Activated T-helper 1 cell treated with anti-CD3 and anti-CD28 coated beads, Interleukin-12 subunit alpha, Interleukin-12 subunit beta, Interleukin-2, Interleukin-4 antibody, amounts not matched to agents 30 ng/mL and 10 ng/mL and 1 ng/mL, durations not matched to agents 14 hours and 24 hours and 36 hours (primary cell): ENCODE measurements around the gene SCN7A. TPM values are rescaled to one million over a fixed set of nuclear protein-coding genes. Genes with fewer than 3 reads are reported as not detected.
A peak's percentile ranks its signal among the peaks of the same experiment; 100 is the strongest.

ENCODE experiments used
- DNase-seq: peaks from one replicate; pipeline ENCODE4 v3.0.0; 2021; ENCODE audit warnings: low spot score
- H3K27ac Mint-ChIP-seq: one replicate; pipeline ENCODE4 v1.8.0; 2021; ENCODE audit warnings: mild to moderate bottlenecking, mixed read lengths
- H3K27me3 Mint-ChIP-seq: one replicate; pipeline ENCODE4 v1.8.0; 2022; ENCODE audit warnings: mild to moderate bottlenecking, moderate library complexity, mixed read lengths; ENCODE audit not compliant: insufficient read depth
- H3K36me3 Mint-ChIP-seq: one replicate; pipeline ENCODE4 v1.8.0; 2021; ENCODE audit warnings: low read depth, mixed read lengths
- H3K4me1 Mint-ChIP-seq: one replicate; pipeline ENCODE4 v1.8.0; 2021; ENCODE audit warnings: low read depth, mixed read lengths
- H3K4me3 Mint-ChIP-seq: one replicate; pipeline ENCODE4 v1.8.0; 2021; ENCODE audit warnings: mild to moderate bottlenecking, moderate library complexity, mixed read lengths
- H3K9me3 Mint-ChIP-seq: one replicate; pipeline ENCODE4 v1.8.0; 2021; ENCODE audit warnings: mixed read lengths
- intact Hi-C: fragments of 100-400 bp; cut with micrococcal nuclease; formaldehyde crosslinking; loops from one replicate; pipeline ENCODE4 v1.15.1; 2024
- total RNA-seq: library from RNA; stranded (reverse); gene quantifications from 2 replicates; pipeline ENCODE4 v1.2.3, GENCODE V29; 2022

The SCN7A gene
- not detected in 2 replicates for total RNA-seq

- Mint-ChIP-seq H3K27me3 (peaks cover 5% of the 10 kb centered on the region), H3K9me3 (no peaks in the 10 kb centered on the region), H3K27ac (no peak within 1 kb of the TSS), H3K36me3 (no peaks in the 10 kb centered on the region), H3K4me3 (no peak within 1 kb of the TSS), H3K4me1 (no peaks in the 10 kb centered on the region)
- intact Hi-C loops: no loop called here
- no peak for DNase-seq
Observed at GRCh38 chr2:166494140-166494624, at the start of gene SCN7A. SCN7A (minus strand) TSS chr2:166494249; CDS start chr2:166477696, 16,553 bp downstream.

- Mint-ChIP-seq H3K27ac (no peak overlapping the region), H3K4me3 (no peak overlapping the region), H3K36me3 (no peaks in the 10 kb centered on the region), H3K27me3 (no peaks in the 10 kb centered on the region), H3K9me3 (no peaks in the 10 kb centered on the region), H3K4me1 (peaks cover 5% of the 10 kb centered on the region)
- intact Hi-C loops: loop anchor here (1.0 kb wide), 1 partner anchor 673 kb away; no protein-coding TSS in a partner anchor
- peak; percentile 1 for DNase-seq
Observed at GRCh38 chr2:166539340-166540162, 45.5 kb upstream of the SCN7A start.

- intact Hi-C loops: no loop called here
- Mint-ChIP-seq H3K27me3 (peaks cover 3% of the 10 kb centered on the region), H3K27ac (no peak overlapping the region), H3K36me3 (no peaks in the 10 kb centered on the region), H3K9me3 (no peaks in the 10 kb centered on the region), H3K4me3 (no peak overlapping the region), H3K4me1 (peaks cover 5% of the 10 kb centered on the region)
- DNase-seq: no peak
Observed at GRCh38 chr2:166536111-166536510, 42.1 kb upstream of the SCN7A start.

GRCh38 chr2:166521155-166521554, 27.1 kb upstream of the SCN7A start:
- H3K27ac Mint-ChIP-seq: no peak overlapping the region
- H3K36me3 Mint-ChIP-seq: no peaks in the 10 kb centered on the region
- no peak overlapping the region for H3K4me3 Mint-ChIP-seq
- no peaks in the 10 kb centered on the region for H3K4me1 Mint-ChIP-seq
- DNase-seq: no peak
- intact Hi-C loops: no loop called here
- H3K27me3 Mint-ChIP-seq: peaks cover 2% of the 10 kb centered on the region
- no peaks in the 10 kb centered on the region for H3K9me3 Mint-ChIP-seq

- intact Hi-C loops: no loop called here
- H3K27ac Mint-ChIP-seq: no peak overlapping the region
Observed at GRCh38 chr2:166520604-166521003, 26.6 kb upstream of the SCN7A start.

GRCh38 chr2:166519391-166519962, 25.4 kb upstream of the SCN7A start:
- Mint-ChIP-seq H3K9me3 (no peaks in the 10 kb centered on the region), H3K4me1 (no peaks in the 10 kb centered on the region)
- intact Hi-C loops: no loop called here

More at GRCh38 chr2:166520604-166521003, 26.6 kb upstream of the SCN7A start:
- Mint-ChIP-seq H3K4me1 (no peaks in the 10 kb centered on the region), H3K4me3 (no peak overlapping the region), H3K27me3 (peaks cover 2% of the 10 kb centered on the region), H3K36me3 (no peaks in the 10 kb centered on the region), H3K9me3 (no peaks in the 10 kb centered on the region)
- DNase-seq: no peak

GRCh38 chr2:166518634-166519390, 24.8 kb upstream of the SCN7A start:
- Mint-ChIP-seq H3K27me3 (no peaks in the 10 kb centered on the region), H3K4me1 (no peaks in the 10 kb centered on the region), H3K27ac (no peak overlapping the region), H3K9me3 (no peaks in the 10 kb centered on the region), H3K36me3 (no peaks in the 10 kb centered on the region), H3K4me3 (no peak overlapping the region)
- DNase-seq: no peak
- intact Hi-C loops: no loop called here

More at GRCh38 chr2:166519391-166519962, 25.4 kb upstream of the SCN7A start:
- DNase-seq: no peak
- Mint-ChIP-seq H3K27me3 (no peaks in the 10 kb centered on the region), H3K4me3 (no peak overlapping the region), H3K36me3 (no peaks in the 10 kb centered on the region), H3K27ac (no peak overlapping the region)

GRCh38 chr2:166517533-166518061, 23.5 kb upstream of the SCN7A start:
- Mint-ChIP-seq H3K27ac (no peak overlapping the region), H3K27me3 (no peaks in the 10 kb centered on the region), H3K4me3 (no peak overlapping the region), H3K36me3 (no peaks in the 10 kb centered on the region), H3K9me3 (no peaks in the 10 kb centered on the region), H3K4me1 (no peaks in the 10 kb centered on the region)
- intact Hi-C loops: loop anchor here (2.0 kb wide), 1 partner anchor 157 kb away; no protein-coding TSS in a partner anchor
- no peak for DNase-seq

- H3K4me3 Mint-ChIP-seq: no peak overlapping the region
- H3K27ac Mint-ChIP-seq: no peak overlapping the region
- H3K36me3 Mint-ChIP-seq: no peaks in the 10 kb centered on the region
- no peaks in the 10 kb centered on the region for H3K9me3 Mint-ChIP-seq
- intact Hi-C loops: loop anchor here (2.0 kb wide), 1 partner anchor 156 kb away; no protein-coding TSS in a partner anchor
- DNase-seq: no peak
- no peaks in the 10 kb centered on the region for H3K4me1 Mint-ChIP-seq
- H3K27me3 Mint-ChIP-seq: no peaks in the 10 kb centered on the region
Observed at GRCh38 chr2:166516712-166517303, 22.8 kb upstream of the SCN7A start.

- no peaks in the 10 kb centered on the region for H3K9me3 Mint-ChIP-seq
- H3K36me3 Mint-ChIP-seq: no peaks in the 10 kb centered on the region
- no peak overlapping the region for H3K27ac Mint-ChIP-seq
- H3K4me1 Mint-ChIP-seq: no peaks in the 10 kb centered on the region
- no peak overlapping the region for H3K4me3 Mint-ChIP-seq
- intact Hi-C loops: no loop called here
- no peaks in the 10 kb centered on the region for H3K27me3 Mint-ChIP-seq
- DNase-seq: no peak
Observed at GRCh38 chr2:166513952-166514351, 19.9 kb upstream of the SCN7A start.

GRCh38 chr2:166499281-166499680, 5.2 kb upstream of the SCN7A start:
- H3K4me3 Mint-ChIP-seq: no peak overlapping the region
- intact Hi-C loops: no loop called here
- H3K9me3 Mint-ChIP-seq: no peaks in the 10 kb centered on the region
- H3K36me3 Mint-ChIP-seq: no peaks in the 10 kb centered on the region
- H3K27ac Mint-ChIP-seq: no peak overlapping the region
- H3K27me3 Mint-ChIP-seq: no peaks in the 10 kb centered on the region
- no peaks in the 10 kb centered on the region for H3K4me1 Mint-ChIP-seq
- no peak for DNase-seq

- Mint-ChIP-seq H3K9me3 (no peaks in the 10 kb centered on the region), H3K27me3 (peaks cover 5% of the 10 kb centered on the region), H3K36me3 (no peaks in the 10 kb centered on the region), H3K4me3 (no peak overlapping the region), H3K4me1 (no peaks in the 10 kb centered on the region), H3K27ac (no peak overlapping the region)
- intact Hi-C loops: no loop called here
- no peak for DNase-seq
Observed at GRCh38 chr2:166491461-166491860, 2.6 kb downstream of the SCN7A start.
